PFSK-1 (cell line): ENCODE data around the gene ACP3.

ENCODE experiments used
- FOXP2 ChIP-seq: optimal IDR thresholded peaks from 2 replicates; pipeline ENCODE3; 2011; ENCODE audit warnings: borderline replicate concordance, control low read depth, inconsistent platforms; ENCODE audit not compliant: insufficient read depth; ENCODE audit errors: extremely low read length, extremely low read depth
- POLR2AphosphoS5 ChIP-seq: IDR thresholded peaks from 2 replicates; pipeline ENCODE4 v1.6.1; 2012; ENCODE audit warnings: low read depth, mild to moderate bottlenecking, control low read depth, low read length, moderate library complexity
- SIN3A ChIP-seq: IDR thresholded peaks from 2 replicates; pipeline ENCODE4 v1.6.1; 2012; ENCODE audit warnings: mild to moderate bottlenecking, low read length, moderate library complexity, borderline replicate concordance; ENCODE audit not compliant: insufficient read depth
- TAF1 ChIP-seq: IDR thresholded peaks from 2 replicates; pipeline ENCODE4 v1.6.1; 2012; ENCODE audit warnings: low read length, control low read depth, borderline replicate concordance; ENCODE audit not compliant: insufficient read depth
- TF ChIP-seq, protein P1 (sequence below), 2 experiments: IDR thresholded peaks; 2 replicates each; pipeline versions ENCODE4 v1.6.1 to v1.8.0; 2011 to 2012; ENCODE audit warnings: low read depth in 2 of 2, low read length in 2 of 2, control low read depth in 1 of 2, inconsistent platforms in 1 of 2, mild to moderate bottlenecking in 1 of 2, moderate library complexity in 1 of 2; ENCODE audit not compliant: insufficient read depth in 1 of 2

The ACP3 gene

DNA sequence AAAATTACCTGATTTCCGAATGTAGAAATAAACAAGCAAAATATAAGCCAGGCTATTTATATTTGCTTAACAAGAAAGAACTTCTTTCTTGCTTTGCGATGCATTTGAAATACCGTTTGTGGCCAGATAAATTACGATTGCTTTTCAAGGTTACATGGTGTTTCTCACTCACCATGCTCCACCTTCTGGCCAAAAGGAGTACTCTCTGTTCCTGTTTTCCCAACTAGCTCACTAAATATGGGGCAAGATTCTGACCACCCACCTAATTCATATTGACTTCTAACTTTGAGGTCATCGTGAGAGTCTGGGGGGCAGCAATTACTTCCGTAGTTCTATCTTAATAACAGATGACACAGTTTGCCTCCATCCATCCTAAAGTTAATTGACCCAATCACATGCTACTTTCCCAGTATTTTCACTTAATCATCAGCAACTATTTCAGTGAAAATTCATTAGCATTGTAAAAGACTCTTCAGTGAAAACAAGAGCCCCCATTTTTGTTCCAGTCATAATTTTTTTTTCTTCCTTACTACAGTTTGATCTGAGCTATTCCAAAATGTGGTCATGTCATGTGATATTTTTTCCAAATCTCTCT lies 25.9 kb downstream of the ACP3 start:
- TF ChIP-seq FOXP2 (no peak), TAF1 (no peak)

DNA sequence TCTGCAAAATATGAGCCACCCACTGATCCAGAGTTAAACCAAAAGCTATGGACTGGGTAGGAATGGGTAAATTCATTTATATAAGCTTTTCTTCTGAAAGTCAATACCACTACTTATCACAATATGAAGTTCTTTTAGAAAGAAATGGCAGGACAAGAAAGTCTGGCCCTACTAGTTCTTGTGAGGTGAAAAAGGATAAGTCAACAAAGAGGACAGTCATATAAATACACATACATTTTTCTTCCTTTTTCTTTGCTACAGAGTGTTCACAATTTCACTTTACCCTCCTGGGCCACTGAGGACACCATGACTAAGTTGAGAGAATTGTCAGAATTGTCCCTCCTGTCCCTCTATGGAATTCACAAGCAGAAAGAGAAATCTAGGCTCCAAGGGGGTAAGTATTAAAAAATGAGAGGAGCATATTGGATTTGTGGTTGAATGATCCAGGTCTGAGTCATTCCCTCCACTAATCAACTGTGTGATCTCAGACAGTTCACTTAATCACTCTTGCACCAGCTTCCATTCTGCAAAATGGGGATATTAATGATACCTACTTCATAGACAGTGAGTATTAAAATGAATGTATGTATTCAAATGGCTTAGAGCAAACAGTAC lies 27.6 kb downstream of the ACP3 start:
- TF ChIP-seq POLR2AphosphoS5 (no peak), SIN3A (no peak), TAF1 (no peak), FOXP2 (no peak)
- TF ChIP-seq, protein P1, sequence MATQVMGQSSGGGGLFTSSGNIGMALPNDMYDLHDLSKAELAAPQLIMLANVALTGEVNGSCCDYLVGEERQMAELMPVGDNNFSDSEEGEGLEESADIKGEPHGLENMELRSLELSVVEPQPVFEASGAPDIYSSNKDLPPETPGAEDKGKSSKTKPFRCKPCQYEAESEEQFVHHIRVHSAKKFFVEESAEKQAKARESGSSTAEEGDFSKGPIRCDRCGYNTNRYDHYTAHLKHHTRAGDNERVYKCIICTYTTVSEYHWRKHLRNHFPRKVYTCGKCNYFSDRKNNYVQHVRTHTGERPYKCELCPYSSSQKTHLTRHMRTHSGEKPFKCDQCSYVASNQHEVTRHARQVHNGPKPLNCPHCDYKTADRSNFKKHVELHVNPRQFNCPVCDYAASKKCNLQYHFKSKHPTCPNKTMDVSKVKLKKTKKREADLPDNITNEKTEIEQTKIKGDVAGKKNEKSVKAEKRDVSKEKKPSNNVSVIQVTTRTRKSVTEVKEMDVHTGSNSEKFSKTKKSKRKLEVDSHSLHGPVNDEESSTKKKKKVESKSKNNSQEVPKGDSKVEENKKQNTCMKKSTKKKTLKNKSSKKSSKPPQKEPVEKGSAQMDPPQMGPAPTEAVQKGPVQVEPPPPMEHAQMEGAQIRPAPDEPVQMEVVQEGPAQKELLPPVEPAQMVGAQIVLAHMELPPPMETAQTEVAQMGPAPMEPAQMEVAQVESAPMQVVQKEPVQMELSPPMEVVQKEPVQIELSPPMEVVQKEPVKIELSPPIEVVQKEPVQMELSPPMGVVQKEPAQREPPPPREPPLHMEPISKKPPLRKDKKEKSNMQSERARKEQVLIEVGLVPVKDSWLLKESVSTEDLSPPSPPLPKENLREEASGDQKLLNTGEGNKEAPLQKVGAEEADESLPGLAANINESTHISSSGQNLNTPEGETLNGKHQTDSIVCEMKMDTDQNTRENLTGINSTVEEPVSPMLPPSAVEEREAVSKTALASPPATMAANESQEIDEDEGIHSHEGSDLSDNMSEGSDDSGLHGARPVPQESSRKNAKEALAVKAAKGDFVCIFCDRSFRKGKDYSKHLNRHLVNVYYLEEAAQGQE (IDR thresholded peaks at IDR 0.05; ENCODE audit: insufficient read depth in 1 of 2, low read depth in 2 of 2, low read length in 2 of 2) = no peak

DNA sequence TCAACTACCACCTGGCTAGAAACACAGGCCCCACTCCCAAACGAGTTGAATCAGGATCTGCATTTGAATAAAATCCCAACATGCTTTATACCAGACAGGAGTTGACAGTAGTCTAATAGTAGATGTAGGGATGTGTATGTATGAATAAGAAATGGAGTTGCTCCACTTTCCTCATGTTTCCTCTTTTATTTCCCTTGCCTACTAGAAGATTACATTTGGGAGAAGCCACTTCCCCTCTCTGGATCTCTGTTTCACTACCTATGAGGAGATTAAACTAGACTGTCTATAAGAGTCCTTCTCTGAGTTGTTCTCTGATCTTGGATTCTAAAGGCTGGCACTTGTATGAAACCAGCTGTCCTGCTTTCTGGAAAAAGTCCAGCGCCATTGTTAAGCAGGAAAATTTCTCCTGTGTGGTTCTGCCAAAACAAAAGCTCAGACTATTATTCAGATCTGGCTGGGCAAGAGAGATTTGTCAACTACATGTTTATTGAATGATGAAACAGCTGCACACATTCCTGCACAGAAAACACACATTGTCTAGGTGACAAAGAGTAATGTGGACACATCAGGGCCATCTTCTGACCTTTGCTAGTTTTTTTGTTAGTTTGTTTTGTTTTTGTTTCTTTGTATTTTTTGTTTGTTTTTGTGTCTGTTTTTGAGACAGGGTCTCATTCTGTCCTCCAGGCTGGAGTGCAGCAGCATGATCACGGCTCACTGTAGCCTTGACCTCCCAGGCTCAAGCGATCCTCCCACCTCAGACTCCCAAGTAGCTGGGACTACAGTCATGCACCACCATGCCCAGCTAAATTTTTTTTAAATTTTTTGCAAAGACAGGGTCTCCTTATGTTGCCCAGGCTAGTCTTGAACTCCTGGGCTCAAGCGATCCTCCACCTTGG lies 29.9 kb downstream of the ACP3 start:
- TF ChIP-seq SIN3A (no peak), TAF1 (no peak), POLR2AphosphoS5 (no peak), FOXP2 (no peak)
- TF ChIP-seq, protein P1 (IDR thresholded peaks at IDR 0.05; ENCODE audit: insufficient read depth in 1 of 2, low read depth in 2 of 2, low read length in 2 of 2) = no peak

DNA sequence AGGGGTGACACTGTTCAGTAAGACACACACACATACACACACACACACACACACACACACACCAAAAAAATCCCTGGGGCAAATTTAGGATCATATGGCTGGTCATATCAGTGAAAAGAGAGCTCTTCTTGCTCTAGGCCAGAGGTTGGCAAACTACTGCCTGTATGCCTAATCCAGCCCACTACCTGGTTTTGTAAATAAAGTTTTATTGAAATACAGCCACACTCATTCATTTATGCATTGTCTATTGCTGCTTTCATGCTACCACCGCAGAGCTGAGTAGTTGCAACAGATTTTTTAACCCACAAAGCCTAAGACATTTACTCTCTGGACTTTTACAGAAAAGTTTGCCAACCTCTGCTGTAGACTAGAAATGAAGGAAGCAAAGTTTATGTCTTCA lies 30.6 kb downstream of the ACP3 start:
- TF ChIP-seq SIN3A (no peak), POLR2AphosphoS5 (no peak), FOXP2 (no peak), TAF1 (no peak)
- TF ChIP-seq, protein P1 (IDR thresholded peaks at IDR 0.05; ENCODE audit: insufficient read depth in 1 of 2, low read depth in 2 of 2, low read length in 2 of 2) = no peak

DNA sequence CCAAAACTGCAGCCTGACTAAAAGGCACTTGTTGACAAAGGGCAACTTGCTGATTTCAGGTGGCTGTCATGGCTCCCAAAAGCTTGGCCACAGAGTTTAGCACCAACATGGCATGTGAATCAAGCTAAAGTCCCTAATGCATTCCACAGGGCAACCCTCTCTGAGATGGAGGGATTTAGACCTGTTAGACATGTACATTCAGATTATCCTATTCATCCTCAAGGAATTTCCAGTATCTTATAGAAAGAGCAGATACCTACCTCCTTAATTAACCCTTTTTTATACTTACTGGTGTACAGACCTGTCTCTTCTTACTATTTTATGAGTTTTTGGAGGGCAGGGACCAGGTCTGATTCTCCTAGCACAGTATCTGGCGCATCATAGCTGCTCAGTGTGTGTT lies 31.3 kb downstream of the ACP3 start:
- TF ChIP-seq TAF1 = no peak
- TF ChIP-seq FOXP2 = no peak
- TF ChIP-seq POLR2AphosphoS5 = no peak
- TF ChIP-seq, protein P1 (IDR thresholded peaks at IDR 0.05; ENCODE audit: insufficient read depth in 1 of 2, low read depth in 2 of 2, low read length in 2 of 2) = no peak
- no peak for TF ChIP-seq SIN3A
